ENCODE measurements around the gene CTXN1. TPM values are rescaled to one million over a fixed set of nuclear protein-coding genes. Genes with fewer than 3 reads are reported as not detected.
"Not testable (repeated sequence)": the region's sequence is repeated elsewhere in the genome, so short reads cannot be mapped to it uniquely, and the experiment has no call there.

The CTXN1 gene
- total RNA-seq (2014; rRNA removed; shearing (Covaris generic)), result 8.6 and 11.8 TPM in 2 replicates

GRCh38 chr19:7926021-7926726 is at the start of gene CTXN1:
Gene CTXN1 (minus strand): TSS chr19:7926135. CDS start chr19:7925538, 597 bp downstream.
- peak; percentile 35 for DNase-seq (ENCODE audit: low spot score)

- no peak for DNase-seq (ENCODE audit: low spot score)
These were observed 49.1 kb upstream of the CTXN1 start for GRCh38 chr19:7975037-7975436.

- no peak for DNase-seq (ENCODE audit: low spot score)
These were observed 47.9 kb upstream of the CTXN1 start for GRCh38 chr19:7973883-7974282.

- DNase-seq (ENCODE audit: low spot score), result no peak
These were observed 45.9 kb upstream of the CTXN1 start for GRCh38 chr19:7971553-7972520.

GRCh38 chr19:7970716-7971448 is 44.9 kb upstream of the CTXN1 start:
- peak; percentile 41 for DNase-seq (ENCODE audit: low spot score)

GRCh38 chr19:7969555-7969939 is 43.6 kb upstream of the CTXN1 start:
- DNase-seq (ENCODE audit: low spot score), result no peak

- no peak for DNase-seq (ENCODE audit: low spot score)
These were observed 43.0 kb upstream of the CTXN1 start for GRCh38 chr19:7968796-7969554.

- no peak for DNase-seq (ENCODE audit: low spot score)
These were observed 42.3 kb upstream of the CTXN1 start for GRCh38 chr19:7968008-7968795.

- no peak for DNase-seq (ENCODE audit: low spot score)
These were observed 40.2 kb upstream of the CTXN1 start for GRCh38 chr19:7965921-7966665.

GRCh38 chr19:7965259-7965841 is 39.4 kb upstream of the CTXN1 start:
- DNase-seq (ENCODE audit: low spot score), result no peak

GRCh38 chr19:7963566-7963965 is 37.6 kb upstream of the CTXN1 start:
- no peak for DNase-seq (ENCODE audit: low spot score)

- no peak for DNase-seq (ENCODE audit: low spot score)
These were observed 36.8 kb upstream of the CTXN1 start for GRCh38 chr19:7962644-7963268.

GRCh38 chr19:7961920-7962626 is 36.1 kb upstream of the CTXN1 start:
- no peak for DNase-seq (ENCODE audit: low spot score)

- not testable (repeated sequence) for DNase-seq (ENCODE audit: low spot score)
These were observed 35.1 kb upstream of the CTXN1 start for GRCh38 chr19:7961082-7961481.

GRCh38 chr19:7959211-7959610 is 33.3 kb upstream of the CTXN1 start:
- no peak for DNase-seq (ENCODE audit: low spot score)

GRCh38 chr19:7955696-7956095 is 29.8 kb upstream of the CTXN1 start:
- DNase-seq (ENCODE audit: low spot score), result no peak

GRCh38 chr19:7953576-7953975 is 27.6 kb upstream of the CTXN1 start:
- no peak for DNase-seq (ENCODE audit: low spot score)

GRCh38 chr19:7953060-7953459 is 27.1 kb upstream of the CTXN1 start:
- no peak for DNase-seq (ENCODE audit: low spot score)
